Aorta (tissue), 5 donors: Measurements from ENCODE around the gene MRPL55. TPM values are rescaled to one million over a fixed set of nuclear protein-coding genes. Genes with fewer than 3 reads are reported as not detected.

Experiments used
- ATAC-seq: fragments of 200-7000 bp; cut with Tn5 transposase; one replicate; pipeline ENCODE4 v1.9.1; 2022; ENCODE audit warnings: moderate library complexity; ENCODE audit not compliant: low FRiP score
- DNase-seq, 2 donors: peaks; one replicate each; pipeline ENCODE4 v3.0.0-alpha.2; 2020
- H3K27ac ChIP-seq, 2 donors: one replicate each; pipeline ENCODE4 v1.5.1; 2013; ENCODE audit warnings: low read length in 2 of 2, mild to moderate bottlenecking in 2 of 2, moderate library complexity in 2 of 2, control low read depth in 1 of 2, inconsistent platforms in 1 of 2, low read depth in 1 of 2
- H3K27me3 ChIP-seq, 2 donors: one replicate each; pipeline ENCODE4 v1.6.1; 2013; ENCODE audit warnings: control low read depth in 1 of 2, low read length in 1 of 2, mild to moderate bottlenecking in 1 of 2, moderate library complexity in 1 of 2; ENCODE audit not compliant: insufficient read depth in 2 of 2, control insufficient read depth in 1 of 2
- H3K36me3 ChIP-seq, 2 donors: one replicate each; pipeline ENCODE4 v1.6.1; 2013; ENCODE audit warnings: control low read depth in 1 of 2, low read length in 1 of 2, mild to moderate bottlenecking in 1 of 2; ENCODE audit not compliant: insufficient read depth in 2 of 2, control insufficient read depth in 1 of 2
- H3K4me1 ChIP-seq, 2 donors: one replicate each; pipeline ENCODE4 v1.6.1; 2013; ENCODE audit warnings: low read length in 2 of 2, control low read depth in 1 of 2, mild to moderate bottlenecking in 1 of 2, moderate library complexity in 1 of 2; ENCODE audit not compliant: insufficient read depth in 2 of 2, control insufficient read depth in 1 of 2
- H3K4me3 ChIP-seq, 2 donors: one replicate each; pipeline ENCODE4 v1.5.1; 2013; ENCODE audit warnings: low read length in 2 of 2, control low read depth in 1 of 2, mild to moderate bottlenecking in 1 of 2
- H3K9me3 ChIP-seq: one replicate; pipeline ENCODE4 v1.6.1; 2013; ENCODE audit warnings: mild to moderate bottlenecking, low read length; ENCODE audit not compliant: control insufficient read depth
- WGBS, 2 donors: extraction: QIAGEN DNeasy Blood & Tissue Kit; methylation state at CpG; one replicate each; pipeline ENCODE4 v1.1.7; 2013; 5-methylcytosine and 5-hydroxymethylcytosine counted together
- intact Hi-C, 2 donors: fragments of 100-400 bp; cut with DNase I; formaldehyde crosslinking; loops; one replicate each; pipeline versions ENCODE4 v1.14.2 to v1.15.0; 2022
- polyA plus RNA-seq, 2 donors: library from polyadenylated mRNA; stranded (reverse); fragments of 200-250 nt; gene quantifications; one replicate each; pipeline ENCODE4 v1.2.3, GENCODE V29; 2013
- total RNA-seq, 2 donors: library from RNA; stranded (reverse); fragmentation: NEBNext Ultra II Directional; extraction: Animal tissue kit (Norgen Biotek cat#: 25700); gene quantifications; one replicate each; pipeline ENCODE4 v1.2.1, GENCODE V29; 2021
- donor health status: healthy with polysubstance abuse.
- donor health status: Bipolar disorder and iron deficiency.
- donor health status: DM: no; HTN: no; CAD: no.
- donor health status: DM: no; HTN: no; CAD: no.
- donor health status: DM: yes; HTN: yes; CAD: no.

MRPL55 gene
- total and polyA plus RNA-seq, 4 donors = 27.4 to 152 (median 38.6) TPM

DNA sequence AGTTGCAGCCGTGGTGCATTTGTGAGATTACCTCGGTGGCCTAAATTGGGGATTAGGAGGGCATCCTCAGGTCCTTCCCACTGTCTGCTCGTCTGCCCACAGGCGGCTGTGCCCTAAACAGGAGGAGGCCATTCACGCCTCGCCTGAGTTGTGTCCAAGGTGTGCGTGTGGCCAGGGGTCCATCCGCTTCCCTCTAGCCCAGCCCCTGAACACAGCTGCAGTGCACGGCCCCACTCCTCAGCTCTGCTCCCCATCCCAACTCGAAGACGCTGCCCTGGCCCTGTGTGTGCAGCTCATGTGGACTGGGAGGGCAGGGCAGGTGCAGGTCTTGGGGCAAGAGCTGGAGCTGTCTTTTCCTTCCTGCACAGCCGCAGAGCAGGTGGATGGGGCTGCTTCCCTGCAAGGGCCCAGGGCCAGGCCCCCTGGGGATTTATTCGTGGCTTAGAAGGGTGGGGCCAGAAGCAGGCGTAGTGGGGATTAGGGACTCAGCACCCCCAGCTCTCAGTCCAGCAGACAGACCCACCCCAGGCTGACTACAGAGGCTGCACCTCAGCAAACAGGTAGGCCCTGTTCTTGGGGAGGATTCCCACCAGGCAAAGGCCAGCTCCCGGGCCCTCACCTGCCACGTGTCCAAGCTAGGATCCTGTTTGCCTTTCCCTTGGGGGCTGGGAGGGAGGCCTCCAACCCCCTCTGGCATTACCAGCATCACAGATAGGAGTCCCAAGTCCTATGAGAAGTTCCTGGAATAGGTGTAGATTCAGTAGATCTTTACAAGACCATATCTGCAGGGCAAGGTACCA lies 35.3 kb upstream of the MRPL55 start:
- Histone ChIP-seq H3K4me1 (peaks cover 0 to 7% of the 10 kb centered on the region in 2 donors), H3K9me3 (no peaks in the 10 kb centered on the region), H3K4me3 (no peak overlapping the region), H3K27me3 (no peaks in the 10 kb centered on the region), H3K36me3 (peaks cover 0 to 2% of the 10 kb centered on the region in 2 donors), H3K27ac (no peak overlapping the region)
- WGBS, 2 donors = 78 to 81% methylated on average over 16 of the region's 16 CpGs
- ATAC-seq (no peak), DNase-seq (no peak)
- intact Hi-C loops = no loop called here

DNA sequence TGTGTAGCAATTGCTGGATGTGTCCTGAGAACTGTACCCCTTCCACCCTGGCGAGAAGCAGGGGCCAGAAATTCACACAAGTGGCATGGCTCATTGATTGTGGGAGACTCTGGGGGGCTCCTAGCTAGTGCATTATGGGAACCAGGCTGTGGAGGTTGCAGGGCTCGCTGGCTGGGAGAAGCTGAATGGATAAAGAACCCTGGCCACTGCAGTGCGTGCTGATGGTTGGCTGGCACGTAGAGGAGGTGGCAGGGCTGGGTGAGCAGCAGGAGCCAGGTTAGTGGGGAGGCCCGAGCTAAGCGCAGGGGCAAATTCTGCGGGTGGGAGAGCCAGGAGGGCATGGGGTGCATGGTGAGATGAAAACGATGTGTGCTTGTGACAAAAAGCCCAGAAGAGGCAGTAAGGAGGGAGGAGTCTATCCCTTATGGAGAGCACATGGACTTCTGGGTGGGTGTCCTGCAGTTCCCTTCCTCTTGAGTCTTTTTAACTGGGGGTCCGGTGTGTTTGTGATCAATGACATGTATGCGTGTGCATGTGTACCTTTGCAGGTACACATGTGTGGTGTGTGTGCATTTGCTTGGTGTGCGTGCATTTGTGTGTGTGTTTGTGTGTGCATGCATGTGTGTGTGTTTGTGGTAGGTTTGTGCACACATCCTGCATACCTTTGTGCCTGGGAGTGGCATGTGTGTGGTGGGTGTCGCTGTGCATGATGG lies 34.5 kb upstream of the MRPL55 start:
- Histone ChIP-seq H3K9me3 (no peaks in the 10 kb centered on the region), H3K36me3 (peaks cover 0 to 2% of the 10 kb centered on the region in 2 donors), H3K4me1 (peaks cover 0 to 7% of the 10 kb centered on the region in 2 donors), H3K4me3 (no peak overlapping the region), H3K27ac (no peak overlapping the region), H3K27me3 (no peaks in the 10 kb centered on the region)
- intact Hi-C loops = no loop called here
- WGBS, 2 donors = 79 to 86% methylated on average over 12 of the region's 12 CpGs
- ATAC-seq (no peak), DNase-seq (no peak)

DNA sequence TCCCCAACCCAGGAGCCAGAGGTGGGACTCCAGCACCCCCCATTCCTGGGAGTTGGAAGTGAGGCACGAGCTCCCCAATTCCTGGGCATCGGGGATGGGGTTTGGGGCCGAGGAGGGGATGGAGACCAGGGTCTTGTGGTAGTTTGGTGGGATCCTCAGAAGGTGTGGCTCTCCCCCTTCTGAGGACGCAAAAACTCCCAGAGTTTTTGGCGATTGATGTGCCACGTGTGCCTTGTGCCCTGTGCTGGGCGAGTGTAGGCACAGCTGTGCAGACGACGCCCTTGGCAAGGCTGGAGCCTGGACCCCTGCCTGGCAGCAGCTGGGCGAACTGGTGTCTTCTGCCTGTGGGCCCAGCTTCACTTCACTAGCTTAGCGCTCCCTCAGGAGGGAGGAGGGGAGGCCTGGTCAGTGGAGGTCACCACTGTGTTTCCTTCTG lies 33.6 kb upstream of the MRPL55 start:
- ATAC-seq (no peak), DNase-seq (no peak)
- Histone ChIP-seq H3K27ac (no peak overlapping the region), H3K9me3 (no peaks in the 10 kb centered on the region), H3K4me3 (no peak overlapping the region), H3K36me3 (peaks cover 0 to 2% of the 10 kb centered on the region in 2 donors), H3K4me1 (peaks cover 0 to 7% of the 10 kb centered on the region in 2 donors), H3K27me3 (no peaks in the 10 kb centered on the region)
- intact Hi-C loops = no loop called here
- 78 to 79% methylated on average over 10 to 11 of the region's 11 CpGs for WGBS, 2 donors

- H3K9me3 ChIP-seq = no peaks in the 10 kb centered on the region
- ATAC-seq = no peak
- H3K27ac ChIP-seq = peak overlapping the region in 1 of 2 donors; percentile 7
- WGBS, 2 donors = 84 to 89% methylated on average over 16 of the region's 16 CpGs
- H3K36me3 ChIP-seq = peaks cover 0 to 2% of the 10 kb centered on the region in 2 donors
- H3K4me1 ChIP-seq = peaks cover 0 to 7% of the 10 kb centered on the region in 2 donors
- H3K4me3 ChIP-seq = no peak overlapping the region
- DNase-seq = no peak
- intact Hi-C loops = no loop called here
- H3K27me3 ChIP-seq = no peaks in the 10 kb centered on the region
These were observed 33.1 kb upstream of the MRPL55 start for GRCh38 chr1:228142155-228142691.

DNA sequence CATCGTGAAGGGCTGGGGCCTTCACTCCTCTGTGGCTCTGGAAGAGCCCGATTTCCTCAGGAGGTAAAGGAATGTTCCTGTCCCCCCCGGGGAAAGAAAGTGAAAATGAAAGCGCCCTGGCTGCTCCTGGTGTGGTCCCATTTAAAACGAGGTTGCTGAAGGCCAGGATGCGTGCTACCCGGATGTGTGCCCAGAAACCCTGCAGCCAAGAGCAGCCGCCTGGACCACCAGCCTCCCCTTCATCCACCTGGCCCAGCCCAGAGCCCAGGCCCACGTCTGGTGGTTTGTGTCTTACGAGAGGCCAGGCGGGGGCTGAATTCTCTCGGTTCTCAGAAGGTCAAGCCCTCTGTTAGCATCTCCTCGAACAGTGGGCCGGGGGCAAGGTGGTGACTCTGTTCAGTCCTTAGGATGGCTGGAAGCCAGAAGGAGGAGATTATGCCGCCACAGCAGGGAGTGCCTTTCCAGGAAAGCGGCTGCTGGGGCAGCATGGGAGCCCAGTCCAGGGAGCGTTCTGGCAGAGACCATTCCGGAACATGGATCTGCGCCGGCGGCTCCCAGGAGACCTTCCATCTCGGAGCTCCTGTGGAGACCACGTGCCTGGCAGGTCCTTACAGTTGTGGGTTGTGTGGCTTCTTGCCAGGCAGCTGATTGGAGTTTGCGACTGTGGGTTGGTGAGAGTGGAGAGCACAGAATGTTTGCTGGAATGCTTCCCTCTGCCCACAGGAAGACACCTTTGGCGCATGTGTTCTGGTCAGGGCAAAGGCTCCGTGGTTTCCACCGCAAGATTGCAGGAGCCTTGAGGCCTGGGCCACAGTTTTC lies 32.3 kb upstream of the MRPL55 start:
- Histone ChIP-seq H3K27ac (peak overlapping the region in 1 of 2 donors; percentile 7), H3K27me3 (no peaks in the 10 kb centered on the region), H3K4me1 (peaks cover 0 to 7% of the 10 kb centered on the region in 2 donors), H3K36me3 (peaks cover 0 to 2% of the 10 kb centered on the region in 2 donors), H3K9me3 (no peaks in the 10 kb centered on the region), H3K4me3 (peak overlapping the region in 1 of 2 donors; percentile 91)
- DNase-seq (peak in 1 of 2 donors; percentile 67), ATAC-seq (no peak)
- intact Hi-C loops = loop anchor here in 1 of 2 donors (2.0 kb wide), 1 partner anchor 39 kb away; the partner anchor contains the start of gene C1orf35
- 24 to 30% methylated on average over 27 of the region's 27 CpGs for WGBS, 2 donors

- H3K9me3 ChIP-seq = no peaks in the 10 kb centered on the region
- WGBS, 2 donors = 3% methylated on average over 25 of the region's 25 CpGs
- DNase-seq (no peak), ATAC-seq (no peak)
- peak overlapping the region; percentile 50 to 91 for H3K4me3 ChIP-seq
- peaks cover 0 to 1% of the 10 kb centered on the region in 2 donors for H3K36me3 ChIP-seq
- peaks cover 0 to 7% of the 10 kb centered on the region in 2 donors for H3K4me1 ChIP-seq
- intact Hi-C loops = loop anchor here in 1 of 2 donors (1.0 to 2.0 kb wide), 2 partner anchors 25 to 38 kb away; partner anchors contain the start of genes C1orf35 and IBA57
- H3K27me3 ChIP-seq = no peaks in the 10 kb centered on the region
- H3K27ac ChIP-seq = peak overlapping the region in 1 of 2 donors; percentile 74
These were observed 31.7 kb upstream of the MRPL55 start for GRCh38 chr1:228140724-228141225.

- Histone ChIP-seq H3K4me3 (peak within 1 kb of the TSS; percentile 50 to 91), H3K36me3 (no peaks in the 10 kb centered on the region), H3K27ac (peak within 1 kb of the TSS; percentile 80 to 90), H3K27me3 (no peaks in the 10 kb centered on the region), H3K9me3 (no peaks in the 10 kb centered on the region), H3K4me1 (peaks cover 0 to 7% of the 10 kb centered on the region in 2 donors)
- WGBS, 2 donors = 0% methylated on average over 79 to 95 of the region's 95 CpGs
- intact Hi-C loops = loop anchor here in 1 of 2 donors (1.0 to 10.0 kb wide), 3 partner anchors 25 to 265 kb away; partner anchors contain the start of genes C1orf35, IBA57 and TRIM11
- DNase-seq = peak; percentile 100
- peak; percentile 97 for ATAC-seq
These were observed 31.0 kb upstream of the MRPL55 start, which contains the start of gene GUK1 for GRCh38 chr1:228139931-228140723. Gene GUK1 (plus strand): TSS chr1:228140279. CDS start chr1:228140303, 24 bp downstream.
